ENCODE data around the gene CCNJ. TPM values are rescaled to one million over a fixed set of nuclear protein-coding genes. Genes with fewer than 3 reads are reported as not detected.

Gene CCNJ
- total and polyA plus RNA-seq, 2 experiments from 2014 or later = 14.1 to 29.6 TPM

DNA sequence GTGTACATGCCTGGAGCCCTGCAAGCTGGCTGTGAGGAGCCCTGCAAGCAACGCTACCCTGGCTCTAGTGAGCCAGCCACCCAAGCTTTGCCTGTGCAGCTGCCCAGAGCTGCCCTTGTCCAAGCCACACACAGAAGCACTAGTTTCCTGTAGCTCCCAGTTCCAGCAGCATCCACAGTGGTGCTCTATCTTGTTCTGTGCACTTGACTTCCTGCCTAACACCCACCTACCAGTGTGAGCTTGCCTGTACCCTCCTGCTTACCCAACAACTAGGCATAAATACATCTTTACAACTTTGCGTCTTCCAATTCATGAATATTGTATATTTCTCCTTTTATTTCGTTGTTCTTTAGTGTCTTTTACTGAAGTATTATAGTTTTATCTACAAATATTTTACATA lies 54.5 kb downstream of the CCNJ start:
- DNase-seq (ENCODE audit: low spot score) = no peak
- Histone ChIP-seq H3K4me3 (no peak overlapping the region), H3K79me2 (replicated peaks; ENCODE audit: insufficient read depth) (no peaks in the 10 kb centered on the region), H4K20me1 (replicated peaks; ENCODE audit: insufficient read depth) (no peaks in the 10 kb centered on the region), H3K4me2 (no peak overlapping the region), H3K4me1 (ENCODE audit: insufficient read depth) (no peaks in the 10 kb centered on the region), H3K27ac (ENCODE audit: low read depth) (no peak overlapping the region), H3K9me2 (ENCODE audit: insufficient read depth) (no peaks in the 10 kb centered on the region), H2AFZ (no peak overlapping the region), H3K27me3 (ENCODE audit: insufficient read depth) (peaks cover 13% of the 10 kb centered on the region; the same call in 1 of the 2 replicates), H3K36me3 (ENCODE audit: insufficient read depth) (no peaks in the 10 kb centered on the region), H3F3A (replicated peaks; ENCODE audit: low read depth) (no peaks in the 10 kb centered on the region)
- Mint-ChIP-seq H3K27me3 (ENCODE audit: insufficient read depth, low read depth, poor library complexity) (peaks cover 9% of the 10 kb centered on the region), H3K4me3 (no peak overlapping the region), H3K27ac (no peak overlapping the region), H3K36me3 (ENCODE audit: low read depth) (no peaks in the 10 kb centered on the region), H3K4me1 (no peaks in the 10 kb centered on the region), H3K9me3 (no peaks in the 10 kb centered on the region)
- TF ChIP-seq POLR2AphosphoS5 (IDR thresholded peaks at IDR 0.05; ENCODE audit: low read depth) = no peak
- TF ChIP-seq JUNB (IDR thresholded peaks at IDR 0.05; ENCODE audit: unreplicated experiment) = no peak
- no peak for TF ChIP-seq NANOG (IDR thresholded peaks at IDR 0.05; ENCODE audit: borderline replicate concordance)
- no peak for TF ChIP-seq EZH2 (IDR thresholded peaks at IDR 0.05; ENCODE audit: low read depth, unreplicated experiment)
- no peak for TF ChIP-seq STAT1 (IDR thresholded peaks at IDR 0.05; ENCODE audit: unreplicated experiment)
- no peak for TF ChIP-seq EZH2phosphoT487 (IDR thresholded peaks at IDR 0.05; ENCODE audit: unreplicated experiment)
- no peak for TF ChIP-seq ZNF114 (CRISPR knock-in tag; IDR thresholded peaks at IDR 0.05)
- TF ChIP-seq, protein P1, sequence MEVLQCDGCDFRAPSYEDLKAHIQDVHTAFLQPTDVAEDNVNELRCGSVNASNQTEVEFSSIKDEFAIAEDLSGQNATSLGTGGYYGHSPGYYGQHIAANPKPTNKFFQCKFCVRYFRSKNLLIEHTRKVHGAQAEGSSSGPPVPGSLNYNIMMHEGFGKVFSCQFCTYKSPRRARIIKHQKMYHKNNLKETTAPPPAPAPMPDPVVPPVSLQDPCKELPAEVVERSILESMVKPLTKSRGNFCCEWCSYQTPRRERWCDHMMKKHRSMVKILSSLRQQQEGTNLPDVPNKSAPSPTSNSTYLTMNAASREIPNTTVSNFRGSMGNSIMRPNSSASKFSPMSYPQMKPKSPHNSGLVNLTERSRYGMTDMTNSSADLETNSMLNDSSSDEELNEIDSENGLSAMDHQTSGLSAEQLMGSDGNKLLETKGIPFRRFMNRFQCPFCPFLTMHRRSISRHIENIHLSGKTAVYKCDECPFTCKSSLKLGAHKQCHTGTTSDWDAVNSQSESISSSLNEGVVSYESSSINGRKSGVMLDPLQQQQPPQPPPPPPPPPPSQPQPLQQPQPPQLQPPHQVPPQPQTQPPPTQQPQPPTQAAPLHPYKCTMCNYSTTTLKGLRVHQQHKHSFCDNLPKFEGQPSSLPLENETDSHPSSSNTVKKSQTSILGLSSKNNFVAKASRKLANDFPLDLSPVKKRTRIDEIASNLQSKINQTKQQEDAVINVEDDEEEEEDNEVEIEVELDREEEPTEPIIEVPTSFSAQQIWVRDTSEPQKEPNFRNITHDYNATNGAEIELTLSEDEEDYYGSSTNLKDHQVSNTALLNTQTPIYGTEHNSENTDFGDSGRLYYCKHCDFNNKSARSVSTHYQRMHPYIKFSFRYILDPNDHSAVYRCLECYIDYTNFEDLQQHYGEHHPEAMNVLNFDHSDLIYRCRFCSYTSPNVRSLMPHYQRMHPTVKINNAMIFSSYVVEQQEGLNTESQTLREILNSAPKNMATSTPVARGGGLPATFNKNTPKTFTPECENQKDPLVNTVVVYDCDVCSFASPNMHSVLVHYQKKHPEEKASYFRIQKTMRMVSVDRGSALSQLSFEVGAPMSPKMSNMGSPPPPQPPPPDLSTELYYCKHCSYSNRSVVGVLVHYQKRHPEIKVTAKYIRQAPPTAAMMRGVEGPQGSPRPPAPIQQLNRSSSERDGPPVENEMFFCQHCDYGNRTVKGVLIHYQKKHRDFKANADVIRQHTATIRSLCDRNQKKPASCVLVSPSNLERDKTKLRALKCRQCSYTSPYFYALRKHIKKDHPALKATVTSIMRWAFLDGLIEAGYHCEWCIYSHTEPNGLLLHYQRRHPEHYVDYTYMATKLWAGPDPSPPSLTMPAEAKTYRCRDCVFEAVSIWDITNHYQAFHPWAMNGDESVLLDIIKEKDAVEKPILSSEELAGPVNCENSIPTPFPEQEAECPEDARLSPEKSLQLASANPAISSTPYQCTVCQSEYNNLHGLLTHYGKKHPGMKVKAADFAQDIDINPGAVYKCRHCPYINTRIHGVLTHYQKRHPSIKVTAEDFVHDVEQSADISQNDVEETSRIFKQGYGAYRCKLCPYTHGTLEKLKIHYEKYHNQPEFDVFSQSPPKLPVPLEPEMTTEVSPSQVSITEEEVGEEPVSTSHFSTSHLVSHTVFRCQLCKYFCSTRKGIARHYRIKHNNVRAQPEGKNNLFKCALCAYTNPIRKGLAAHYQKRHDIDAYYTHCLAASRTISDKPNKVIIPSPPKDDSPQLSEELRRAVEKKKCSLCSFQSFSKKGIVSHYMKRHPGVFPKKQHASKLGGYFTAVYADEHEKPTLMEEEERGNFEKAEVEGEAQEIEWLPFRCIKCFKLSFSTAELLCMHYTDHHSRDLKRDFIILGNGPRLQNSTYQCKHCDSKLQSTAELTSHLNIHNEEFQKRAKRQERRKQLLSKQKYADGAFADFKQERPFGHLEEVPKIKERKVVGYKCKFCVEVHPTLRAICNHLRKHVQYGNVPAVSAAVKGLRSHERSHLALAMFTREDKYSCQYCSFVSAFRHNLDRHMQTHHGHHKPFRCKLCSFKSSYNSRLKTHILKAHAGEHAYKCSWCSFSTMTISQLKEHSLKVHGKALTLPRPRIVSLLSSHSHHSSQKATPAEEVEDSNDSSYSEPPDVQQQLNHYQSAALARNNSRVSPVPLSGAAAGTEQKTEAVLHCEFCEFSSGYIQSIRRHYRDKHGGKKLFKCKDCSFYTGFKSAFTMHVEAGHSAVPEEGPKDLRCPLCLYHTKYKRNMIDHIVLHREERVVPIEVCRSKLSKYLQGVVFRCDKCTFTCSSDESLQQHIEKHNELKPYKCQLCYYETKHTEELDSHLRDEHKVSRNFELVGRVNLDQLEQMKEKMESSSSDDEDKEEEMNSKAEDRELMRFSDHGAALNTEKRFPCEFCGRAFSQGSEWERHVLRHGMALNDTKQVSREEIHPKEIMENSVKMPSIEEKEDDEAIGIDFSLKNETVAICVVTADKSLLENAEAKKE (CRISPR knock-in tag; IDR thresholded peaks at IDR 0.05) = no peak
- TF ChIP-seq, protein P2, sequence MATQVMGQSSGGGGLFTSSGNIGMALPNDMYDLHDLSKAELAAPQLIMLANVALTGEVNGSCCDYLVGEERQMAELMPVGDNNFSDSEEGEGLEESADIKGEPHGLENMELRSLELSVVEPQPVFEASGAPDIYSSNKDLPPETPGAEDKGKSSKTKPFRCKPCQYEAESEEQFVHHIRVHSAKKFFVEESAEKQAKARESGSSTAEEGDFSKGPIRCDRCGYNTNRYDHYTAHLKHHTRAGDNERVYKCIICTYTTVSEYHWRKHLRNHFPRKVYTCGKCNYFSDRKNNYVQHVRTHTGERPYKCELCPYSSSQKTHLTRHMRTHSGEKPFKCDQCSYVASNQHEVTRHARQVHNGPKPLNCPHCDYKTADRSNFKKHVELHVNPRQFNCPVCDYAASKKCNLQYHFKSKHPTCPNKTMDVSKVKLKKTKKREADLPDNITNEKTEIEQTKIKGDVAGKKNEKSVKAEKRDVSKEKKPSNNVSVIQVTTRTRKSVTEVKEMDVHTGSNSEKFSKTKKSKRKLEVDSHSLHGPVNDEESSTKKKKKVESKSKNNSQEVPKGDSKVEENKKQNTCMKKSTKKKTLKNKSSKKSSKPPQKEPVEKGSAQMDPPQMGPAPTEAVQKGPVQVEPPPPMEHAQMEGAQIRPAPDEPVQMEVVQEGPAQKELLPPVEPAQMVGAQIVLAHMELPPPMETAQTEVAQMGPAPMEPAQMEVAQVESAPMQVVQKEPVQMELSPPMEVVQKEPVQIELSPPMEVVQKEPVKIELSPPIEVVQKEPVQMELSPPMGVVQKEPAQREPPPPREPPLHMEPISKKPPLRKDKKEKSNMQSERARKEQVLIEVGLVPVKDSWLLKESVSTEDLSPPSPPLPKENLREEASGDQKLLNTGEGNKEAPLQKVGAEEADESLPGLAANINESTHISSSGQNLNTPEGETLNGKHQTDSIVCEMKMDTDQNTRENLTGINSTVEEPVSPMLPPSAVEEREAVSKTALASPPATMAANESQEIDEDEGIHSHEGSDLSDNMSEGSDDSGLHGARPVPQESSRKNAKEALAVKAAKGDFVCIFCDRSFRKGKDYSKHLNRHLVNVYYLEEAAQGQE (IDR thresholded peaks at IDR 0.05; ENCODE audit: unreplicated experiment) = no peak
- no peak for TF ChIP-seq CREB1 (CRISPR knock-in tag; IDR thresholded peaks at IDR 0.05; ENCODE audit: low read depth)
- no peak for ATAC-seq

All from GM23338 (cell line).